Stimulated activated CD4-positive, alpha-beta T cell treated with anti-CD3 and anti-CD28 coated beads, TNF-alpha, amount 100 ng/mL, for 24 hours (primary cell): ENCODE results near the gene MTRF1.
"Not testable (repeated sequence)": the region's sequence is repeated elsewhere in the genome, so short reads cannot be mapped to it uniquely, and the experiment has no call there.

ENCODE experiments used
- DNase-seq, 3 experiments: peaks; one replicate each; pipeline ENCODE4 v3.0.0-alpha.2; 2020; ENCODE audit warnings: low read depth in 3 of 3

MTRF1 gene

DNA sequence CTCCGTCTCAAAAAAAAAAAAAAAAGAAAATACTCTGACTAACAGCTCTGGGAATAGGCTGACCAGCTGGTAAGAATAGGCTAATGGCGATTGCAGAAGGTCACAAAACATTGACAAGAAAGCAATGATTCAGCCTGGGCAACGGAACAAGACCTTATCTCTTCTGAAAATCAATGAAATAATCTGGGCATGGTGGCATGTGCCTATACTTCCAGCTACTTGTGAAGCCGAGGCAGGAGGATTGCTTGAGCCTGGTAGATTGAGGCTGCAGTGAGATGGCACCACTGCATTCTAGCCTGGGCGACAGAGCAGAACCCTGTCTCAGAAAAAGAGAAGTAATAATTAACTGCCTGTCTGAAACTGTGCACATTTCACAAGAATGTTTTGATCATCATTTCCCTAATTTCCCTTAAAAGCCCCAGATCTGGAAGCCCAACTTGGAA is 18.8 kb upstream of the MTRF1 start:
- DNase-seq: no peak

- DNase-seq: not testable (repeated sequence)
These were observed 15.8 kb upstream of the MTRF1 start for GRCh38 chr13:41279156-41279555.

DNA sequence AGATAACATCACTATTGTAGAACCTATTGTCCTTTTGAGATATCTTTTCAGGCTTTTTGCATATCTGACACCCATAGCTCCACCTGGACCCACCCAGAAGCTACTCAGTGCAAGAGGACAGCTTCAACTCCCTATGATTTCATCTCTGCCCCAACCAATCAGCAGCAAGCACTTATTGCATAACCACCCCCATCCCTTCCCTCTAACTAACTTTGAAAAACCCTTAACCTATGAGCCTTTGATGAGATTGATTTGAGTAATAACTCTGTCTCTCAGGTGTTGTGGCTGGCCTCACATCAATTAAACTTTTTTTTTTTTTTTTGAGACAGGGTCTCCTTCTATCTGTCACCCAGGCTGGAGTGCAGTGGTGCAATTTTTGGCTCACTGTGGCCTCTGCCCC is 13.4 kb upstream of the MTRF1 start:
- DNase-seq: no peak

- DNase-seq: no peak
These were observed 11.5 kb upstream of the MTRF1 start for GRCh38 chr13:41274881-41275280.

GRCh38 chr13:41273831-41274441 is 10.6 kb upstream of the MTRF1 start:
- no peak for DNase-seq

DNA sequence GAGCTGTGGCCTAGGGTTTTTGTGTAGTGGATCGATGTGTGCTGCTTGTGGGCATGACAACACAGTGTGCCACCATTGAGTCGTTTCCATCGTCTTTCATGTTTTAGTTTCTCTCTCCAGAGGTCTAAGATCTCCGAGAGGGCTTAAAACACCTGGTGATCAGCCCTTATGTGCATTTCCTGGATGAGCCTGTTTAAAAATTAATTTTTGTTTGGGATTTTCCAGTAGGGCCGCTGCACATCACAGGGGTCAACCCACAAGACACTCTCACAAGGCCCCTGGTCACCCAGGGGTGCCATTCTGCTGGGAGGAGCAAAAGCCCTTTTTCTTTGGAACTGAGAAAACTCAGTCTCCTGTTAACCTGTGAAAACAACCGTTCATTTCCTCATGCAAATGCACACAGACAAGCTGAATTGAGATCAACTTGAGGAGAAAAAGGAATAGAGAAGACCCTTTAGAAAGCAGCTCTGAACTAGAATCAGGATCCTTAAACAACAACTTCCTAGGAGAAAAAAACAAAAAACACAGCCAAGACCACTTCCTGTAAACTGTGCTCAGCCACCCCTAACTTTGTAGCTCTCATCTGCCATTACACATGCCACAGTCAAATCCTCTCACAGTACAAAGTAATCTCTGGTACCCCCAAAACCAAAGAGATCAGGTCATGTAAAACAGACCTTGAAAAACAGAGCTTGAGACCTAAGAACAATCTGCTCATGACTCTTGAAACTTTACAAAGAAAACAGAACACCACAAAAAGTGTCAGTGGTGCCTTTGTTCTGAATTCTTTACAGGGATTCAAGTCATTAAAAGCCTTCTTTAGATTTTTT is 8.3 kb upstream of the MTRF1 start:
- no peak for DNase-seq

- DNase-seq: no peak
These were observed 5.4 kb upstream of the MTRF1 start for GRCh38 chr13:41268764-41269163.

DNA sequence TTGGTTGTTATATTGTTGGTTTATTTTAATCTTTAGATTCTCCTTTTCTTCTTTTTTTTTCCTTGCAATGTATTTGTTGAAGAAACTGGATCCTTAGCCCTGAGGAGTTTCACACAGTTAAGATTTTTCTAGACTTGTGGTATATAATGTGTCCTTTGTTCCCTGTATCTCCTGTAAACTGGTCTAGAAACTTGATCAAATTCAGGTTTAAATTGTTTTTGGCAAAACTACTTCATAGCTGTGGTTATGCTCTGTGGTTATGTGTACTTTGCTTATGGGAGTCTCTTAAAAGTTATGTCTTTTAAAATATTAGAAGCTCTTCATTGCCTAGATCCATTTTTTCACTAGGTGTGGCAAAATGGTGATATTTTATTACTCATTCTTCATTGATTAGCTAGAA is 3.7 kb upstream of the MTRF1 start:
- DNase-seq: no peak

DNA sequence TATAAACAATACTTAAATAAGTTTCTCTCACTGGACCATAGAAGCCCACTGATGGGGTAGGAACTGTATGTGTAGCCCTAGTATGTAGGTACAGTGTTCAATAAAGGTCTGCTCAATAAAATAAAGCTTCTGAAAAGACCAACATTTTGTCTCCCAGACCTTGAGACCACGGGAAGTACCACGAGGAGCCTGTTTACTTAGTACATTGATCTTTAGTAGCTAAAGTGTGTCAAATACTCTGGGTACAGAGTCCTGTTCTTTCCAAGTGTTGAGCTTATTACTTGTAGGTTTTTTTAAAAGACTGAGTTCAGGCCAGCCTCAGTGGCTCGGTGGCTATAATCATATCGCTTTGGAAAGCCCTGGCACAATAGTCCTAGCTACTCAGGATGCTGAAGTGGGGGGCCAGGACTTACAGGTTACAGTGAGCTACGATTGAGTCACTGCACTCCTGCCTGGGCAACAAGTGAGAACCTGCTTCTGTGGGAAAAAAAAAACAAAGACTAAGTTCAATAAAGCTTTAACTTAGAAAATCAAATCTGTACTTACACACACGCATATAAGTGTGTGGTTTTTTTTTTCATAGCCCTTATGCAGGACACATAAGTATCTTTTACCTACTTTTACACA is 3.4 kb downstream of the MTRF1 start:
- DNase-seq: no peak

GRCh38 chr13:41257535-41257934 is 5.8 kb downstream of the MTRF1 start:
- no peak for DNase-seq

- no peak for DNase-seq
These were observed 8.5 kb downstream of the MTRF1 start for GRCh38 chr13:41254902-41255301.

- DNase-seq: no peak
These were observed 12.4 kb downstream of the MTRF1 start for GRCh38 chr13:41250993-41251392.

GRCh38 chr13:41246969-41247680 is 16.3 kb downstream of the MTRF1 start:
- no peak for DNase-seq

DNA sequence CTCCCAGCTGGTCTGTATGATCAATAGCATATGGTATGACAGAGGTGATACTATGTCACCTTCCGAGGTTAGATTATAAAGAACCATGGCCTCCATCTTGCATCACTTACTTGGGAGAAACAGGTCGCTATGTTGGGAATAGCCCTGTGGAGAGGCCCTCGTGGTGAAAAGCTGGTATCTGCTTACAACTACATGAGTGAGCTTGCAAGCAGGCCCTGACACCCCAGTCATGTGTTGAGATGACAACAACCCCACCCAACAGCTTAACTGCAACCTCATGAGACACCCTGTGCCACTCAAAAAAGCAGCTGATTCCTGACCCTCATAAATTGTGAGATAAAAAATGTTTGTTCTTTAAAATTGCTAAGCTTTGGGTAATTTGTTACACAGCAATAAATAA is 18.8 kb downstream of the MTRF1 start:
- DNase-seq: no peak

GRCh38 chr13:41241626-41242025 is 21.8 kb downstream of the MTRF1 start:
- DNase-seq: no peak

DNA sequence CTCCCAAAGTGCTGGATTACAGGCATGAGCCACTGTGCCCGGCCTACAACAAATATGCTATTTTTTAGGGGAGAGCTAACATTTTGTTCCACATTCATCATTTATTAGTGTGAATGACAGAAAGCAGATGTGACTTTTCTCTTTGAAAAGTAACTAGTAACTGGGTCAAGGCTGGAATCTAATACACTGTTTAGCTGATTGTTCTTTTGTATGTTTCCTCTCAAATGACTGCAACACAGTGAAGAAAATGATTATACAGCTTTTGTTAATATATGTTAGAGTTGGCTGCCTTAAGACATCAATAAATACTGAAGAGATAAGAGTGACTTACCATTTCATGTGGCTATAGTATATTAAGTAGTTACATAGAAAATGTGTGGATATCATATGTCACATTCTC is 27.0 kb downstream of the MTRF1 start:
- no peak for DNase-seq

GRCh38 chr13:41232578-41233480 is 30.5 kb downstream of the MTRF1 start:
- DNase-seq: no peak

DNA sequence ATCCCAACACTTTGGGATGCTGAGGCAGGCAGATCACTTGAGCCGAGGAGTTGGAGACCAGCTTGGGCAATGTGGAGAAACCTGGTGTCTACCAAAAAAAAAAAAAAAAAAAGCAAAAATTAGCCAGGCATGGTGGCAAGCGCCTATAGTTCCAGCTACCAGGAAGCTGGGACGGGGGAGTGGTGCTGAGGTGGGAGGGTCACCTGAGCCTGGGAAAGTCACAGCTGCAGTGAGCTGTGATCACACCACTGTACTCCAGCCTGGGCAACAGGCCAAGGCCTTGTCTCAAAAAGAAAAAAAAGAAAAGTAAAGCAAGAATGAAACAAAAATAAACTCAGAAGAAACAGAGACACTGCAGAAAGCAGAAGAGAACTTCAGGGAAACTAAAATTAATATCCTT is 31.6 kb downstream of the MTRF1 start:
- DNase-seq: no peak

- DNase-seq: no peak
These were observed 32.2 kb downstream of the MTRF1 start for GRCh38 chr13:41231025-41231677.

- no peak for DNase-seq
These were observed 34.0 kb downstream of the MTRF1 start for GRCh38 chr13:41229356-41229755.
